ENCODE results near the gene PLEKHM2.

DNA sequence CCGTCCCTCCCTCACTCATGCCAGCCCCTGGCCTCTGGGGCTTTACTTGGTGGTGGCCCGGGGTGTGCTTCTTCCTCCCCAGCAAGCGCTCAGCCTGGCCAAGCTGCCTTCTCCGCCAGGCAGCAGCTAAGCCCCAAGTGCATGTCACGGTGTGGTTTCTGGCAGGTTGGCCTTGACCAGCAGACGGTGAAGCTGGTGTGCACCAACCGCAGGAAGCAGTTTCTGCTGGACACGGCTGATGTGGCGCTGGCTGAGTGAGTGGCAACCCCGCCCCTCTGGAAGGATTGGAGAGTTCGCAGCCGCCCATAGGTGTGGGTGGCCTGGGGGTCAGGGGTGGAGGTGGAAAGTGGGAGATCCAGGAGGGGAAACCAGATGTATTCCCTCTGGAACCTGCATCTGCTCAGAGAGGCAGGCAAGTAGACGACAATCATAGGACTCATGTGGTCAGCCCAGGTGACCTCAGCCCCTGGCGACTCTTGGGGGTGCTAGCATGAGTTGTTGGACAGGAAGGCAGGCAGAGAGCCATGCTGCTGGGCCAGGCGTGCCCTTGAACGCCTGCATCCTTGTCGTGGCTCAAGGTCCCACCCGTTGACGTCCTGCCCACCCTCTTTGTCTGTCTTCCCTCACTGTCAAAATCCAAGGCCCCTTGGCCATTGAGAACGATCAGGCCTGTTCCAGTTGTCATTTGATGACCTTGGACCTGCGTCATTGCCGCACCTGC, 45.0 kb downstream of the PLEKHM2 start:
- TF ChIP-seq, protein P1, sequence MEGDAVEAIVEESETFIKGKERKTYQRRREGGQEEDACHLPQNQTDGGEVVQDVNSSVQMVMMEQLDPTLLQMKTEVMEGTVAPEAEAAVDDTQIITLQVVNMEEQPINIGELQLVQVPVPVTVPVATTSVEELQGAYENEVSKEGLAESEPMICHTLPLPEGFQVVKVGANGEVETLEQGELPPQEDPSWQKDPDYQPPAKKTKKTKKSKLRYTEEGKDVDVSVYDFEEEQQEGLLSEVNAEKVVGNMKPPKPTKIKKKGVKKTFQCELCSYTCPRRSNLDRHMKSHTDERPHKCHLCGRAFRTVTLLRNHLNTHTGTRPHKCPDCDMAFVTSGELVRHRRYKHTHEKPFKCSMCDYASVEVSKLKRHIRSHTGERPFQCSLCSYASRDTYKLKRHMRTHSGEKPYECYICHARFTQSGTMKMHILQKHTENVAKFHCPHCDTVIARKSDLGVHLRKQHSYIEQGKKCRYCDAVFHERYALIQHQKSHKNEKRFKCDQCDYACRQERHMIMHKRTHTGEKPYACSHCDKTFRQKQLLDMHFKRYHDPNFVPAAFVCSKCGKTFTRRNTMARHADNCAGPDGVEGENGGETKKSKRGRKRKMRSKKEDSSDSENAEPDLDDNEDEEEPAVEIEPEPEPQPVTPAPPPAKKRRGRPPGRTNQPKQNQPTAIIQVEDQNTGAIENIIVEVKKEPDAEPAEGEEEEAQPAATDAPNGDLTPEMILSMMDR (conservative IDR thresholded peaks at IDR 0.05; ENCODE audit: low read length): no peak
- TF ChIP-seq EZH2phosphoT487 (IDR thresholded peaks at IDR 0.05; ENCODE audit: borderline replicate concordance, low read depth, low read length): no peak

All from OCI-LY7 (cell line).